ENCODE measurements around the gene SLC6A13.

SLC6A13 gene

GRCh38 chr12:176321-177181 is 86.1 kb downstream of the SLC6A13 start:
- DNase-seq = peak; percentile 51 to 58 (median 52)

- DNase-seq = no peak
Measured at GRCh38 chr12:175759-176158, 86.9 kb downstream of the SLC6A13 start.

GRCh38 chr12:175250-175649 is 87.4 kb downstream of the SLC6A13 start:
- no peak for DNase-seq

- no peak for DNase-seq
Measured at GRCh38 chr12:174596-174995, 88.0 kb downstream of the SLC6A13 start.

- DNase-seq = no peak
Measured at GRCh38 chr12:174124-174523, 88.5 kb downstream of the SLC6A13 start.

- peak; percentile 29 to 48 (median 43) for DNase-seq
Measured at GRCh38 chr12:172732-173161, 89.9 kb downstream of the SLC6A13 start.

- no peak for DNase-seq
Measured at GRCh38 chr12:171743-172676, 90.6 kb downstream of the SLC6A13 start.

- DNase-seq = no peak
Measured at GRCh38 chr12:171276-171675, 91.4 kb downstream of the SLC6A13 start.
